AG09309 (cell line): Measurements from ENCODE around the gene PPP3CA.

Source experiments
- DNase-seq: peaks from one replicate; pipeline ENCODE4 v3.0.0-alpha.2; 2010; ENCODE audit warnings: low read depth
- H3K4me3 ChIP-seq: 2 replicates; pipeline ENCODE4 v1.5.1; 2011; ENCODE audit warnings: mild to moderate bottlenecking, low read depth, low read length, moderate library complexity; ENCODE audit not compliant: control insufficient read depth
- CTCF ChIP-seq: IDR thresholded peaks from 2 replicates; pipeline ENCODE4 v1.5.1; 2011; ENCODE audit warnings: mild to moderate bottlenecking, low read depth, low read length, inconsistent platforms; ENCODE audit not compliant: insufficient read depth, control insufficient read depth; ENCODE audit errors: missing control alignments

Gene PPP3CA

GRCh38 chr4:101065935-101066485 is 281.3 kb downstream of the PPP3CA start:
- no peak for DNase-seq
- no peak overlapping the region for H3K4me3 ChIP-seq
- no peak for TF ChIP-seq CTCF

GRCh38 chr4:101065346-101065745 is 282.0 kb downstream of the PPP3CA start:
- no peak overlapping the region for H3K4me3 ChIP-seq
- no peak for TF ChIP-seq CTCF
- no peak for DNase-seq

GRCh38 chr4:101064541-101065180 is 282.7 kb downstream of the PPP3CA start:
- TF ChIP-seq CTCF = no peak
- DNase-seq = no peak
- H3K4me3 ChIP-seq = no peak overlapping the region

GRCh38 chr4:101055392-101055791 is 291.9 kb downstream of the PPP3CA start:
- no peak for TF ChIP-seq CTCF
- DNase-seq = no peak
- H3K4me3 ChIP-seq = no peak overlapping the region

- DNase-seq = no peak
Measured at GRCh38 chr4:101050837-101051205, 296.5 kb downstream of the PPP3CA start.

GRCh38 chr4:101050088-101050836 is 297.1 kb downstream of the PPP3CA start:
- H3K4me3 ChIP-seq = no peak overlapping the region
- no peak for TF ChIP-seq CTCF
- DNase-seq = no peak

More at GRCh38 chr4:101050837-101051205, 296.5 kb downstream of the PPP3CA start:
- H3K4me3 ChIP-seq = no peak overlapping the region
- no peak for TF ChIP-seq CTCF
